DMS79 (cell line): ENCODE results near the gene ERBB4.
"Not testable (repeated sequence)": the region's sequence is repeated elsewhere in the genome, so short reads cannot be mapped to it uniquely, and the experiment has no call there.

Experiments used
- DNase-seq: peaks from one replicate; lab custom pipeline; 2025; lab: John Stamatoyannopoulos, UW

The ERBB4 gene

GRCh38 chr2:211598238-211598637, 940.4 kb downstream of the ERBB4 start:
- no peak for DNase-seq

- DNase-seq = not testable (repeated sequence)
Observed at GRCh38 chr2:211592006-211592405, 946.6 kb downstream of the ERBB4 start.

GRCh38 chr2:211591426-211591825, 947.2 kb downstream of the ERBB4 start:
- DNase-seq = no peak

GRCh38 chr2:211568439-211568838, 970.2 kb downstream of the ERBB4 start:
- no peak for DNase-seq

- no peak for DNase-seq
Observed at GRCh38 chr2:211564441-211564840, 974.2 kb downstream of the ERBB4 start.

GRCh38 chr2:211545582-211545981, 993.0 kb downstream of the ERBB4 start:
- no peak for DNase-seq

- DNase-seq = no peak
Observed at GRCh38 chr2:211534632-211535031, 1004.0 kb downstream of the ERBB4 start.

GRCh38 chr2:211524248-211524647, 1014.4 kb downstream of the ERBB4 start:
- DNase-seq = not testable (repeated sequence)

GRCh38 chr2:211516537-211516936, 1022.1 kb downstream of the ERBB4 start:
- no peak for DNase-seq

- DNase-seq = no peak
Observed at GRCh38 chr2:211514049-211514448, 1024.6 kb downstream of the ERBB4 start.

GRCh38 chr2:211513446-211513845, 1025.2 kb downstream of the ERBB4 start:
- DNase-seq = no peak

GRCh38 chr2:211512806-211513205, 1025.8 kb downstream of the ERBB4 start:
- no peak for DNase-seq

- no peak for DNase-seq
Observed at GRCh38 chr2:211503856-211504255, 1034.7 kb downstream of the ERBB4 start.

GRCh38 chr2:211503198-211503597, 1035.4 kb downstream of the ERBB4 start:
- no peak for DNase-seq

- DNase-seq = no peak
Observed at GRCh38 chr2:211498551-211499205, 1039.9 kb downstream of the ERBB4 start.

- DNase-seq = no peak
Observed at GRCh38 chr2:211495339-211495738, 1043.3 kb downstream of the ERBB4 start.

GRCh38 chr2:211494536-211494935, 1044.1 kb downstream of the ERBB4 start:
- DNase-seq = no peak

GRCh38 chr2:211494085-211494484, 1044.5 kb downstream of the ERBB4 start:
- no peak for DNase-seq

- DNase-seq = no peak
Observed at GRCh38 chr2:211487733-211488132, 1050.9 kb downstream of the ERBB4 start.

- DNase-seq = no peak
Observed at GRCh38 chr2:211479536-211480150, 1059.0 kb downstream of the ERBB4 start.

GRCh38 chr2:211477537-211478275, 1060.9 kb downstream of the ERBB4 start:
- no peak for DNase-seq

- DNase-seq = no peak
Observed at GRCh38 chr2:211473116-211473515, 1065.5 kb downstream of the ERBB4 start.

- DNase-seq = no peak
Observed at GRCh38 chr2:211469664-211470059, 1068.9 kb downstream of the ERBB4 start.
